Ishikawa (cell line): ENCODE results near the gene CHCHD6.
A peak's percentile ranks its signal among the peaks of the same experiment; 100 is the strongest.

Source experiments
- CEBPB ChIP-seq: IDR thresholded peaks from 2 replicates; pipeline ENCODE4 v1.6.1; 2012
- CREB1 ChIP-seq: IDR thresholded peaks from 2 replicates; pipeline ENCODE4 v1.6.1; 2012; ENCODE audit warnings: low read depth
- EP300 ChIP-seq: IDR thresholded peaks from 2 replicates; pipeline ENCODE4 v1.6.1; 2012; ENCODE audit warnings: borderline replicate concordance
- FOXM1 ChIP-seq: IDR thresholded peaks from 2 replicates; pipeline ENCODE4 v1.6.1; 2012; ENCODE audit warnings: low read depth, borderline replicate concordance
- MAX ChIP-seq: IDR thresholded peaks from 2 replicates; pipeline ENCODE4 v1.6.1; 2012
- NFIC ChIP-seq: IDR thresholded peaks from 2 replicates; pipeline ENCODE4 v1.6.1; 2012
- RAD21 ChIP-seq: IDR thresholded peaks from 2 replicates; pipeline ENCODE4 v1.6.1; 2012; ENCODE audit warnings: low read depth
- TAF1 ChIP-seq: IDR thresholded peaks from 2 replicates; pipeline ENCODE4 v1.6.1; 2012; ENCODE audit warnings: low read depth, mild to moderate bottlenecking
- TCF12 ChIP-seq: IDR thresholded peaks from 2 replicates; pipeline ENCODE4 v1.6.1; 2012; ENCODE audit warnings: low read depth
- TEAD4 ChIP-seq: IDR thresholded peaks from 2 replicates; pipeline ENCODE4 v1.6.1; 2012
- YY1 ChIP-seq: IDR thresholded peaks from 2 replicates; pipeline ENCODE4 v1.6.1; 2012; ENCODE audit warnings: low read depth
- ZBTB7A ChIP-seq: IDR thresholded peaks from 2 replicates; pipeline ENCODE4 v1.6.1; 2012; ENCODE audit warnings: low read depth
- TF ChIP-seq, protein P1 (sequence below): IDR thresholded peaks from 2 replicates; pipeline ENCODE4 v1.6.1; 2012
- TF ChIP-seq, protein P2 (sequence below): IDR thresholded peaks from 2 replicates; pipeline ENCODE4 v1.6.1; 2012; ENCODE audit warnings: low read depth, mild to moderate bottlenecking

Gene CHCHD6

GRCh38 chr3:127002195-127003174 lies 298.4 kb downstream of the CHCHD6 start:
- TF ChIP-seq MAX (peak; percentile 62), RAD21 (peak; percentile 56; the same call in 1 of the 2 replicates), TEAD4 (peak; percentile 94), TCF12 (peak; percentile 74), NFIC (peak; percentile 57), FOXM1 (no peak), TAF1 (peak; percentile 34; the same call in 1 of the 2 replicates)
- TF ChIP-seq, protein P1, sequence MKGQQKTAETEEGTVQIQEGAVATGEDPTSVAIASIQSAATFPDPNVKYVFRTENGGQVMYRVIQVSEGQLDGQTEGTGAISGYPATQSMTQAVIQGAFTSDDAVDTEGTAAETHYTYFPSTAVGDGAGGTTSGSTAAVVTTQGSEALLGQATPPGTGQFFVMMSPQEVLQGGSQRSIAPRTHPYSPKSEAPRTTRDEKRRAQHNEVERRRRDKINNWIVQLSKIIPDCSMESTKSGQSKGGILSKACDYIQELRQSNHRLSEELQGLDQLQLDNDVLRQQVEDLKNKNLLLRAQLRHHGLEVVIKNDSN, result no peak

DNA sequence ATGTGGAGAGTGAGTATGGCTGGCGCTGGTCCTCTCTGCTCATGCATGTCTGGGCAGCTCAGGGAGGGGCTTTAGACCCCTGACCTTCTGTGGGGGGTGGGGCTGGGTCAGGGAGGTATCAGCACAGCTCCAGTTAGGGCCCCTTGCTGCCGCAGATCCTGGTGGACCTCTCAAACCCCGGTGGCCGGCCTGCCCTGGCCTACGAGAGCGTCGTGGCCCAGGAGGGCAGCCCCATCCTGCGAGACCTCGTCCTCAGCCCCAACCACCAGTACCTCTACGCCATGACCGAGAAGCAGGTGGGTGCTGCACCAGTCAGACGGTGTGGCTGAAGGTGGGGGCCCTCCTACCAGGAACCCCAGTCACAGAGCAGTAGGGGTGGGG lies 299.1 kb downstream of the CHCHD6 start:
- no peak for TF ChIP-seq TCF12
- TF ChIP-seq NFIC, result no peak
- TF ChIP-seq TAF1, result no peak
- no peak for TF ChIP-seq EP300

GRCh38 chr3:127003601-127004280 lies 299.7 kb downstream of the CHCHD6 start:
- no peak for TF ChIP-seq TCF12
- TF ChIP-seq CREB1, result no peak
- TF ChIP-seq EP300, result no peak
- TF ChIP-seq, protein P2, sequence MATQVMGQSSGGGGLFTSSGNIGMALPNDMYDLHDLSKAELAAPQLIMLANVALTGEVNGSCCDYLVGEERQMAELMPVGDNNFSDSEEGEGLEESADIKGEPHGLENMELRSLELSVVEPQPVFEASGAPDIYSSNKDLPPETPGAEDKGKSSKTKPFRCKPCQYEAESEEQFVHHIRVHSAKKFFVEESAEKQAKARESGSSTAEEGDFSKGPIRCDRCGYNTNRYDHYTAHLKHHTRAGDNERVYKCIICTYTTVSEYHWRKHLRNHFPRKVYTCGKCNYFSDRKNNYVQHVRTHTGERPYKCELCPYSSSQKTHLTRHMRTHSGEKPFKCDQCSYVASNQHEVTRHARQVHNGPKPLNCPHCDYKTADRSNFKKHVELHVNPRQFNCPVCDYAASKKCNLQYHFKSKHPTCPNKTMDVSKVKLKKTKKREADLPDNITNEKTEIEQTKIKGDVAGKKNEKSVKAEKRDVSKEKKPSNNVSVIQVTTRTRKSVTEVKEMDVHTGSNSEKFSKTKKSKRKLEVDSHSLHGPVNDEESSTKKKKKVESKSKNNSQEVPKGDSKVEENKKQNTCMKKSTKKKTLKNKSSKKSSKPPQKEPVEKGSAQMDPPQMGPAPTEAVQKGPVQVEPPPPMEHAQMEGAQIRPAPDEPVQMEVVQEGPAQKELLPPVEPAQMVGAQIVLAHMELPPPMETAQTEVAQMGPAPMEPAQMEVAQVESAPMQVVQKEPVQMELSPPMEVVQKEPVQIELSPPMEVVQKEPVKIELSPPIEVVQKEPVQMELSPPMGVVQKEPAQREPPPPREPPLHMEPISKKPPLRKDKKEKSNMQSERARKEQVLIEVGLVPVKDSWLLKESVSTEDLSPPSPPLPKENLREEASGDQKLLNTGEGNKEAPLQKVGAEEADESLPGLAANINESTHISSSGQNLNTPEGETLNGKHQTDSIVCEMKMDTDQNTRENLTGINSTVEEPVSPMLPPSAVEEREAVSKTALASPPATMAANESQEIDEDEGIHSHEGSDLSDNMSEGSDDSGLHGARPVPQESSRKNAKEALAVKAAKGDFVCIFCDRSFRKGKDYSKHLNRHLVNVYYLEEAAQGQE, result no peak
- TF ChIP-seq ZBTB7A, result no peak
- TF ChIP-seq TEAD4, result no peak
- TF ChIP-seq FOXM1, result no peak
- TF ChIP-seq, protein P1, result no peak

GRCh38 chr3:127004641-127005397 lies 300.8 kb downstream of the CHCHD6 start:
- TF ChIP-seq CREB1, result no peak
- TF ChIP-seq EP300, result no peak
- TF ChIP-seq TCF12, result no peak
- no peak for TF ChIP-seq YY1
- TF ChIP-seq CEBPB, result no peak
- TF ChIP-seq, protein P1, result no peak
- TF ChIP-seq MAX, result no peak

DNA sequence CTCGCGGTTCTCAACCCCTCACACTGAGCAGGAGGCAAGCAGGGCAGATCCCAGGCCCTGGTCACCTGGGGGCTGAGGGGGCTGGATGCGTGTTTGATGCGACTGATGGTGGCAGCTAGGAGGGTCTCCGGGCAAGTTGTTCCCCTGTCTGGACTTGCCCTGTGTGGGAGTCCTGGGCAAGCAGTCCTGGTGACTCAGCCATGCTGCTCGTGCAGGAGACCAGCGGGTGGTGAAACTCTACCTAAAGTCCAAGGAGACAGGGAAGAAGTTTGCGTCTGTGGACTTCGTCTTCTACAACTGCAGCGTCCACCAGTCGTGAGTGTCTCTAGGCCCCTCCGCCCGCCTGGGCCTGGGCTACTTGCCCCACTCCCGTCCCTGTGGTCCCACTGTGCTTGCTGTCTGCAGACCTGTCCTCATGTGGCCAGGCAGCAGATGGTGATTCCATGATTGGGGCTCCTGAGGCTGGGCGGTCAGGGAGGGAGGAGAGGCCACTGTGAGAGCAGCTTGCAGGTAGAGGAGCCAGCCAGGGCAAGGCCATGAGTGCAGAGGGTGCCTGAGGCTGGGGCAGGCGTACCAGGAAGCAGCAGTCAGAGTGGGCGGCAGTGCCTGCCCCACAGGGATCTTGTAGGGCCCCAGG lies 301.9 kb downstream of the CHCHD6 start:
- TF ChIP-seq EP300, result no peak

DNA sequence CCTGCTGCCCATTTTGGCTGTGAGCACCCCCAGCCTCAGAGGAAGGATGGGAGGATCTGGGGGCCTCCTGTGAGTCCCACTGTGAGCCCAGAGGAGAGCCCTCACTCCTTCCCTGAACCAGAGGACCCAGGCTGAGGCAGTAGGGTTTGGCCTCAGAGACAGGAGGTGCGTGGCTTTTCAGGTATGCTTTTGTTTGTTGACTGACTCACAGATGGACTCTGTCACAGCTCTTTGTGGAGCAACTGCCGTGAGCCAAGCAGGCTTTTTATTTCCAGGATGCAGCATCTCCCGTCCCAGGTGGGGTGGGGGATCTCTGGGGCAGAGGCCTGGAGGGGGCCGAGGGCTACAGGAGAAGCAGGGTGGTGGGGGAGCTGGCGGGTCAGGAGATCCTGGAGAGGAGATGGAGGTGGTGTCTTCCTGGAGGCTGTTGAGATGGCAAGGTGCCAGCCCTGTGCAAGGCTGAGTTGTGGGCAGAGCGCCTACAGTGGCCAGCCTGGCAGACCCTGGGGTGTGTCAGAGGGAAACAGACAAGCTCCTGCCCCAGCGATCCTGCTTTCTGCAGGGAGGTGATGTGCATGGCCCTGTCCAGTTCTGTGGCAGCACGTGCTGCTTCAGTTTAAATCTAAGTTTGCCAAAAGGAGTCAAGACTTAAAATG lies 302.9 kb downstream of the CHCHD6 start:
- TF ChIP-seq RAD21, result no peak
- no peak for TF ChIP-seq TEAD4
- TF ChIP-seq, protein P2, result no peak
- TF ChIP-seq YY1, result no peak
- no peak for TF ChIP-seq MAX
- TF ChIP-seq CREB1, result no peak
- TF ChIP-seq TAF1, result no peak
